HEK293T (cell line): ENCODE results near the gene NCAPD2.

Experiments used
- ARNT ChIP-seq: fragments of 450-650 bp; IDR thresholded peaks from 2 replicates; pipeline ENCODE4 v1.6.1; 2017; ENCODE audit warnings: mild to moderate bottlenecking
- BHLHE40 ChIP-seq: fragments of 450-650 bp; IDR thresholded peaks from 2 replicates; pipeline ENCODE4 v1.6.1; 2016; ENCODE audit warnings: mild to moderate bottlenecking, moderate library complexity, borderline replicate concordance
- FOXA1 ChIP-seq: fragments of 450-650 bp; IDR thresholded peaks from 2 replicates; pipeline ENCODE4 v1.6.1; 2016; ENCODE audit warnings: mild to moderate bottlenecking
- FOXK2 ChIP-seq: fragments of 450-650 bp; IDR thresholded peaks from 2 replicates; pipeline ENCODE4 v1.6.1; 2016; ENCODE audit warnings: mild to moderate bottlenecking
- FOXM1 ChIP-seq: fragments of 450-650 bp; IDR thresholded peaks from 2 replicates; pipeline ENCODE4 v1.6.1; 2017; ENCODE audit warnings: mild to moderate bottlenecking, borderline replicate concordance
- L3MBTL2 ChIP-seq: fragments of 450-650 bp; conservative IDR thresholded peaks from 2 replicates; pipeline ENCODE4 v1.6.1; 2016; ENCODE audit warnings: mild to moderate bottlenecking
- LEF1 ChIP-seq: fragments of 450-650 bp; IDR thresholded peaks from 2 replicates; pipeline ENCODE4 v1.6.1; 2017; ENCODE audit warnings: mild to moderate bottlenecking, borderline replicate concordance
- NFRKB ChIP-seq: fragments of 450-650 bp; IDR thresholded peaks from 2 replicates; pipeline ENCODE4 v1.6.1; 2016; ENCODE audit warnings: mild to moderate bottlenecking, moderate library complexity
- PKNOX1 ChIP-seq: fragments of 450-650 bp; IDR thresholded peaks from 2 replicates; pipeline ENCODE4 v1.6.1; 2016
- SP1 ChIP-seq: fragments of 450-650 bp; IDR thresholded peaks from 2 replicates; pipeline ENCODE4 v1.6.1; 2017
- SUZ12 ChIP-seq: fragments of 450-650 bp; IDR thresholded peaks from 2 replicates; pipeline ENCODE4 v1.6.1; 2016; ENCODE audit warnings: mild to moderate bottlenecking
- TARDBP ChIP-seq: fragments of 450-650 bp; IDR thresholded peaks from 2 replicates; pipeline ENCODE4 v1.6.1; 2016
- ZNF384 ChIP-seq: fragments of 450-650 bp; IDR thresholded peaks from 2 replicates; pipeline ENCODE4 v1.6.1; 2016

- no peak for TF ChIP-seq BHLHE40
- no peak for TF ChIP-seq FOXK2
- no peak for TF ChIP-seq L3MBTL2
- TF ChIP-seq TARDBP, result no peak
- TF ChIP-seq SP1, result no peak
- TF ChIP-seq SUZ12, result no peak
- no peak for TF ChIP-seq FOXA1
- TF ChIP-seq FOXM1, result no peak
- no peak for TF ChIP-seq NFRKB
- no peak for TF ChIP-seq ZNF384
- TF ChIP-seq PKNOX1, result no peak
- TF ChIP-seq LEF1, result no peak
- TF ChIP-seq ARNT, result no peak
Observed at GRCh38 chr12:6476489-6476888, 17.4 kb upstream of the NCAPD2 start.
